ENCODE data around the gene SQSTM1.

SQSTM1 gene

GRCh38 chr5:179867476-179867875 lies 46.8 kb downstream of the SQSTM1 start:
- H3K4me3 ChIP-seq (ENCODE audit: low read depth, low read length) = no peak overlapping the region
- no peak for DNase-seq (ENCODE audit: low read depth)
- no peak for TF ChIP-seq POLR2A (IDR thresholded peaks at IDR 0.05; ENCODE audit: extremely low read depth, insufficient read length)
- TF ChIP-seq MYC (IDR thresholded peaks at IDR 0.05; ENCODE audit: low read depth, low read length) = no peak
- TF ChIP-seq MAX (IDR thresholded peaks at IDR 0.05; ENCODE audit: low read depth, low read length) = no peak
- no peak for TF ChIP-seq CTCF (IDR thresholded peaks at IDR 0.05; ENCODE audit: low read depth, low read length)

GRCh38 chr5:179868541-179868940 lies 47.8 kb downstream of the SQSTM1 start:
- H3K4me3 ChIP-seq (ENCODE audit: low read depth, low read length) = no peak overlapping the region
- no peak for TF ChIP-seq POLR2A (IDR thresholded peaks at IDR 0.05; ENCODE audit: extremely low read depth, insufficient read length)
- no peak for TF ChIP-seq MAX (IDR thresholded peaks at IDR 0.05; ENCODE audit: low read depth, low read length)
- no peak for TF ChIP-seq CTCF (IDR thresholded peaks at IDR 0.05; ENCODE audit: low read depth, low read length)
- no peak for TF ChIP-seq MYC (IDR thresholded peaks at IDR 0.05; ENCODE audit: low read depth, low read length)
- no peak for DNase-seq (ENCODE audit: low read depth)

- TF ChIP-seq POLR2A (IDR thresholded peaks at IDR 0.05; ENCODE audit: extremely low read depth, insufficient read length) (no peak), MYC (IDR thresholded peaks at IDR 0.05; ENCODE audit: low read depth, low read length) (no peak), CTCF (IDR thresholded peaks at IDR 0.05; ENCODE audit: low read depth, low read length) (no peak), MAX (IDR thresholded peaks at IDR 0.05; ENCODE audit: low read depth, low read length) (no peak)
- H3K4me3 ChIP-seq (ENCODE audit: low read depth, low read length) = no peak overlapping the region
- DNase-seq (ENCODE audit: low read depth) = no peak
These were observed 48.4 kb downstream of the SQSTM1 start for GRCh38 chr5:179869101-179869500.

- no peak for DNase-seq (ENCODE audit: low read depth)
- H3K4me3 ChIP-seq (ENCODE audit: low read depth, low read length) = no peak overlapping the region
- TF ChIP-seq CTCF (IDR thresholded peaks at IDR 0.05; ENCODE audit: low read depth, low read length) = no peak
- TF ChIP-seq MYC (IDR thresholded peaks at IDR 0.05; ENCODE audit: low read depth, low read length) = no peak
- no peak for TF ChIP-seq MAX (IDR thresholded peaks at IDR 0.05; ENCODE audit: low read depth, low read length)
- TF ChIP-seq POLR2A (IDR thresholded peaks at IDR 0.05; ENCODE audit: extremely low read depth, insufficient read length) = no peak
These were observed 49.1 kb downstream of the SQSTM1 start for GRCh38 chr5:179869641-179870402.

- no peak for DNase-seq (ENCODE audit: low read depth)
- no peak overlapping the region for H3K4me3 ChIP-seq (ENCODE audit: low read depth, low read length)
- no peak for TF ChIP-seq POLR2A (IDR thresholded peaks at IDR 0.05; ENCODE audit: extremely low read depth, insufficient read length)
- no peak for TF ChIP-seq MYC (IDR thresholded peaks at IDR 0.05; ENCODE audit: low read depth, low read length)
- TF ChIP-seq CTCF (IDR thresholded peaks at IDR 0.05; ENCODE audit: low read depth, low read length) = no peak
- no peak for TF ChIP-seq MAX (IDR thresholded peaks at IDR 0.05; ENCODE audit: low read depth, low read length)
These were observed 49.7 kb downstream of the SQSTM1 start for GRCh38 chr5:179870403-179870903.
